Stimulated activated naive CD8-positive, alpha-beta T cell treated with anti-CD3 and anti-CD28 coated beads, Interleukin-15, Interleukin-2, amounts not matched to agents 100 ng/mL and 50 ng/mL, for 24 hours (primary cell): ENCODE results near the gene KRT6C.
"Not testable (repeated sequence)": the region's sequence is repeated elsewhere in the genome, so short reads cannot be mapped to it uniquely, and the experiment has no call there.

Experiments
- H3K27ac Mint-ChIP-seq: one replicate; pipeline ENCODE4 v1.8.0; 2021; ENCODE audit warnings: mild to moderate bottlenecking, mixed read lengths
- H3K27me3 Mint-ChIP-seq: one replicate; pipeline ENCODE4 v1.8.0; 2021; ENCODE audit warnings: mixed read lengths
- H3K36me3 Mint-ChIP-seq: one replicate; pipeline ENCODE4 v1.8.0; 2021; ENCODE audit warnings: low read depth, mixed read lengths
- H3K4me1 Mint-ChIP-seq: one replicate; pipeline ENCODE4 v1.8.0; 2021; ENCODE audit warnings: low read depth, mixed read lengths
- H3K4me3 Mint-ChIP-seq: one replicate; pipeline ENCODE4 v1.8.0; 2021; ENCODE audit warnings: mild to moderate bottlenecking, mixed read lengths
- H3K9me3 Mint-ChIP-seq: one replicate; pipeline ENCODE4 v1.8.0; 2021; ENCODE audit warnings: mixed read lengths

Gene KRT6C

GRCh38 chr12:52448228-52448627 lies 25.4 kb downstream of the KRT6C start:
- Mint-ChIP-seq H3K36me3 (no peaks in the 10 kb centered on the region), H3K4me3 (no peak overlapping the region), H3K4me1 (no peaks in the 10 kb centered on the region), H3K27ac (no peak overlapping the region), H3K27me3 (peaks cover 15% of the 10 kb centered on the region), H3K9me3 (no peaks in the 10 kb centered on the region)

- not testable (repeated sequence) for H3K4me3 Mint-ChIP-seq, H3K4me1 Mint-ChIP-seq, H3K9me3 Mint-ChIP-seq, H3K36me3 Mint-ChIP-seq, H3K27ac Mint-ChIP-seq
- peaks cover 22% of the 10 kb centered on the region for H3K27me3 Mint-ChIP-seq
Measured at GRCh38 chr12:52447196-52447595, 26.4 kb downstream of the KRT6C start.

GRCh38 chr12:52446367-52447045 lies 27.1 kb downstream of the KRT6C start:
- Mint-ChIP-seq H3K4me1 (no peaks in the 10 kb centered on the region), H3K27me3 (peaks cover 25% of the 10 kb centered on the region), H3K36me3 (no peaks in the 10 kb centered on the region), H3K9me3 (no peaks in the 10 kb centered on the region), H3K4me3 (no peak overlapping the region), H3K27ac (no peak overlapping the region)

- no peak overlapping the region for H3K4me3 Mint-ChIP-seq
- no peaks in the 10 kb centered on the region for H3K9me3 Mint-ChIP-seq
- H3K27ac Mint-ChIP-seq, result no peak overlapping the region
- no peaks in the 10 kb centered on the region for H3K36me3 Mint-ChIP-seq
- H3K27me3 Mint-ChIP-seq, result peaks cover 25% of the 10 kb centered on the region
- H3K4me1 Mint-ChIP-seq, result no peaks in the 10 kb centered on the region
Measured at GRCh38 chr12:52445876-52446275, 27.7 kb downstream of the KRT6C start.

GRCh38 chr12:52444647-52445595 lies 28.7 kb downstream of the KRT6C start:
- Mint-ChIP-seq H3K36me3 (no peaks in the 10 kb centered on the region), H3K4me3 (no peak overlapping the region), H3K27me3 (peaks cover 25% of the 10 kb centered on the region), H3K4me1 (no peaks in the 10 kb centered on the region), H3K9me3 (no peaks in the 10 kb centered on the region), H3K27ac (no peak overlapping the region)

GRCh38 chr12:52443966-52444365 lies 29.6 kb downstream of the KRT6C start:
- Mint-ChIP-seq H3K36me3 (no peaks in the 10 kb centered on the region), H3K27me3 (peaks cover 25% of the 10 kb centered on the region), H3K27ac (no peak overlapping the region), H3K4me1 (no peaks in the 10 kb centered on the region), H3K9me3 (no peaks in the 10 kb centered on the region), H3K4me3 (no peak overlapping the region)

- no peak overlapping the region for H3K4me3 Mint-ChIP-seq
- no peak overlapping the region for H3K27ac Mint-ChIP-seq
- H3K9me3 Mint-ChIP-seq, result no peaks in the 10 kb centered on the region
- peaks cover 25% of the 10 kb centered on the region for H3K27me3 Mint-ChIP-seq
- no peaks in the 10 kb centered on the region for H3K36me3 Mint-ChIP-seq
- H3K4me1 Mint-ChIP-seq, result no peaks in the 10 kb centered on the region
Measured at GRCh38 chr12:52442600-52443061, 31.0 kb downstream of the KRT6C start.

- Mint-ChIP-seq H3K27me3 (peaks cover 21% of the 10 kb centered on the region), H3K4me1 (no peaks in the 10 kb centered on the region), H3K4me3 (no peak overlapping the region), H3K27ac (no peak overlapping the region), H3K36me3 (no peaks in the 10 kb centered on the region), H3K9me3 (no peaks in the 10 kb centered on the region)
Measured at GRCh38 chr12:52441320-52441911, 32.2 kb downstream of the KRT6C start.

GRCh38 chr12:52440821-52441319 lies 32.7 kb downstream of the KRT6C start:
- peaks cover 15% of the 10 kb centered on the region for H3K27me3 Mint-ChIP-seq

GRCh38 chr12:52439845-52440244 lies 33.8 kb downstream of the KRT6C start:
- Mint-ChIP-seq H3K9me3 (no peaks in the 10 kb centered on the region), H3K27me3 (peaks cover 17% of the 10 kb centered on the region), H3K36me3 (no peaks in the 10 kb centered on the region), H3K27ac (no peak overlapping the region), H3K4me3 (no peak overlapping the region), H3K4me1 (no peaks in the 10 kb centered on the region)

More at GRCh38 chr12:52440821-52441319, 32.7 kb downstream of the KRT6C start:
- H3K36me3 Mint-ChIP-seq, result no peaks in the 10 kb centered on the region
- H3K4me3 Mint-ChIP-seq, result no peak overlapping the region
- H3K4me1 Mint-ChIP-seq, result no peaks in the 10 kb centered on the region
- H3K27ac Mint-ChIP-seq, result no peak overlapping the region
- H3K9me3 Mint-ChIP-seq, result no peaks in the 10 kb centered on the region

- H3K9me3 Mint-ChIP-seq, result no peaks in the 10 kb centered on the region
- no peak overlapping the region for H3K4me3 Mint-ChIP-seq
- no peaks in the 10 kb centered on the region for H3K36me3 Mint-ChIP-seq
- no peaks in the 10 kb centered on the region for H3K4me1 Mint-ChIP-seq
- H3K27ac Mint-ChIP-seq, result no peak overlapping the region
- H3K27me3 Mint-ChIP-seq, result peaks cover 22% of the 10 kb centered on the region
Measured at GRCh38 chr12:52439420-52439819, 34.2 kb downstream of the KRT6C start.

GRCh38 chr12:52438305-52439301 lies 35.0 kb downstream of the KRT6C start:
- Mint-ChIP-seq H3K36me3 (no peaks in the 10 kb centered on the region), H3K27me3 (peaks cover 21% of the 10 kb centered on the region), H3K9me3 (no peaks in the 10 kb centered on the region), H3K27ac (no peak overlapping the region), H3K4me3 (no peak overlapping the region), H3K4me1 (no peaks in the 10 kb centered on the region)

GRCh38 chr12:52437508-52437907 lies 36.1 kb downstream of the KRT6C start:
- Mint-ChIP-seq H3K4me3 (no peak overlapping the region), H3K27me3 (peaks cover 21% of the 10 kb centered on the region), H3K36me3 (no peaks in the 10 kb centered on the region), H3K27ac (no peak overlapping the region), H3K9me3 (no peaks in the 10 kb centered on the region), H3K4me1 (no peaks in the 10 kb centered on the region)
